Uterus (tissue), 4 donors: Measurements from ENCODE around the gene TLE1. TPM values are rescaled to one million over a fixed set of nuclear protein-coding genes. Genes with fewer than 3 reads are reported as not detected.

Source experiments
- DNase-seq, 2 donors: peaks; one replicate each; pipeline ENCODE4 v3.0.0-alpha.2; 2019 to 2020
- H3K27ac ChIP-seq, 2 donors: fragments of 200-600 bp; sonication (generic); 1 replicate in 1 of 2; 2 replicates in 1 of 2; pipeline ENCODE4 v1.5.1; 2016 to 2018
- H3K27me3 ChIP-seq, 2 donors: fragments of 200-600 bp; sonication (generic); one replicate each; pipeline ENCODE4 v1.5.1; 2018 to 2019; ENCODE audit warnings: control low read depth in 1 of 2
- H3K36me3 ChIP-seq, 2 donors: fragments of 200-600 bp; sonication (generic); one replicate each; pipeline ENCODE4 v1.5.1; 2019; ENCODE audit warnings: control low read depth in 1 of 2
- H3K4me1 ChIP-seq, 2 donors: fragments of 200-600 bp; sonication (generic); one replicate each; pipeline ENCODE4 v1.5.1; 2018 to 2019; ENCODE audit warnings: control low read depth in 1 of 2
- H3K4me3 ChIP-seq, 2 donors: fragments of 200-600 bp; sonication (generic); 1 replicate in 1 of 2; 2 replicates in 1 of 2; pipeline ENCODE4 v1.5.1; 2018 to 2019; ENCODE audit warnings: mild to moderate bottlenecking in 1 of 2
- H3K9me3 ChIP-seq, 2 donors: fragments of 200-600 bp; sonication (generic); one replicate each; pipeline ENCODE4 v1.5.1; 2019; ENCODE audit warnings: control low read depth in 1 of 2
- CTCF ChIP-seq, 4 experiments: fragments of 200-600 bp in 2 of 4; fragments of 450-650 bp in 2 of 4; sonication (generic) in 2 of 4; IDR thresholded peaks; one replicate each; pipeline ENCODE4 v1.5.1; 2016 to 2019; ENCODE audit warnings: antibody characterized with exemption in 4 of 4, mild to moderate bottlenecking in 2 of 4, moderate library complexity in 1 of 4
- POLR2A ChIP-seq, 2 donors: fragments of 450-650 bp; IDR thresholded peaks; one replicate each; pipeline ENCODE4 v1.6.1; 2016; ENCODE audit warnings: antibody characterized with exemption in 2 of 2, mild to moderate bottlenecking in 1 of 2, moderate library complexity in 1 of 2
- intact Hi-C: fragments of 100-400 bp; cut with DNase I; formaldehyde crosslinking; loops from one replicate; pipeline ENCODE4 v1.15.1; 2023; ENCODE audit warnings: low total_unique reads
- total RNA-seq, 4 donors: library from RNA; depleted of rRNA in 3 of 4; stranded (reverse); fragments of >200 nt in 3 of 4; gene quantifications; one replicate each; pipeline versions ENCODE4 v1.1.0 to v1.2.4, GENCODE V29; 2014 to 2023
- donor health status: DM: yes; HTN: yes; CAD: no.

Gene TLE1
- total RNA-seq, 4 donors from 2014 or later: 31.0 to 124 (median 62.6) TPM

GRCh38 chr9:81542118-81542889 lies 147.0 kb downstream of the TLE1 start:
- TF ChIP-seq POLR2A (IDR thresholded peaks at IDR 0.05): no peak
- no peak for TF ChIP-seq CTCF (IDR thresholded peaks at IDR 0.05)
- intact Hi-C loops: no loop called here
- Histone ChIP-seq H3K27ac (no peak overlapping the region), H3K4me3 (no peak overlapping the region), H3K9me3 (no peaks in the 10 kb centered on the region), H3K27me3 (no peaks in the 10 kb centered on the region), H3K36me3 (no peaks in the 10 kb centered on the region), H3K4me1 (no peaks in the 10 kb centered on the region)
- DNase-seq: no peak

GRCh38 chr9:81540142-81540710 lies 149.1 kb downstream of the TLE1 start:
- Histone ChIP-seq H3K9me3 (no peaks in the 10 kb centered on the region), H3K36me3 (no peaks in the 10 kb centered on the region), H3K27ac (no peak overlapping the region), H3K4me1 (no peaks in the 10 kb centered on the region), H3K4me3 (no peak overlapping the region), H3K27me3 (no peaks in the 10 kb centered on the region)
- no peak for DNase-seq
- TF ChIP-seq CTCF (IDR thresholded peaks at IDR 0.05) (no peak), POLR2A (IDR thresholded peaks at IDR 0.05) (no peak)
- intact Hi-C loops: no loop called here

- DNase-seq: no peak
- Histone ChIP-seq H3K36me3 (no peaks in the 10 kb centered on the region), H3K9me3 (no peaks in the 10 kb centered on the region), H3K4me1 (no peaks in the 10 kb centered on the region), H3K27me3 (no peaks in the 10 kb centered on the region), H3K27ac (no peak overlapping the region), H3K4me3 (no peak overlapping the region)
- TF ChIP-seq POLR2A (IDR thresholded peaks at IDR 0.05): no peak
- no peak for TF ChIP-seq CTCF (IDR thresholded peaks at IDR 0.05)
- intact Hi-C loops: no loop called here
Measured at GRCh38 chr9:81539317-81539716, 150.0 kb downstream of the TLE1 start.

- Histone ChIP-seq H3K4me1 (no peaks in the 10 kb centered on the region), H3K4me3 (no peak overlapping the region), H3K27ac (no peak overlapping the region), H3K9me3 (no peaks in the 10 kb centered on the region), H3K36me3 (no peaks in the 10 kb centered on the region), H3K27me3 (no peaks in the 10 kb centered on the region)
- intact Hi-C loops: no loop called here
- no peak for DNase-seq
- no peak for TF ChIP-seq CTCF (IDR thresholded peaks at IDR 0.05)
- TF ChIP-seq POLR2A (IDR thresholded peaks at IDR 0.05): no peak
Measured at GRCh38 chr9:81538890-81539289, 150.5 kb downstream of the TLE1 start.

- no peak for DNase-seq
- no peak for TF ChIP-seq CTCF (IDR thresholded peaks at IDR 0.05)
- no peak for TF ChIP-seq POLR2A (IDR thresholded peaks at IDR 0.05)
- no peaks in the 10 kb centered on the region for H3K27me3 ChIP-seq
- no peaks in the 10 kb centered on the region for H3K36me3 ChIP-seq
- no peaks in the 10 kb centered on the region for H3K4me1 ChIP-seq
- intact Hi-C loops: no loop called here
- H3K27ac ChIP-seq: no peak overlapping the region
- no peak overlapping the region for H3K4me3 ChIP-seq
- no peaks in the 10 kb centered on the region for H3K9me3 ChIP-seq
Measured at GRCh38 chr9:81537964-81538363, 151.4 kb downstream of the TLE1 start.
